ENCODE results near the gene PDE4B.

Gene PDE4B

GRCh38 chr1:66182551-66183178 is 390.0 kb downstream of the PDE4B start:
- DNase-seq (ENCODE audit: low read depth): peak; percentile 5

- DNase-seq (ENCODE audit: low read depth): no peak
These were observed 390.7 kb downstream of the PDE4B start for GRCh38 chr1:66183400-66183799.

GRCh38 chr1:66197120-66197519 is 404.4 kb downstream of the PDE4B start:
- no peak for DNase-seq (ENCODE audit: low read depth)

GRCh38 chr1:66197785-66198184 is 405.1 kb downstream of the PDE4B start:
- no peak for DNase-seq (ENCODE audit: low read depth)

GRCh38 chr1:66206563-66207144 is 414.0 kb downstream of the PDE4B start:
- DNase-seq (ENCODE audit: low read depth): no peak

- no peak for DNase-seq (ENCODE audit: low read depth)
These were observed 414.8 kb downstream of the PDE4B start for GRCh38 chr1:66207484-66207883.

- DNase-seq (ENCODE audit: low read depth): no peak
These were observed 415.9 kb downstream of the PDE4B start for GRCh38 chr1:66208632-66209031.

GRCh38 chr1:66210635-66211244 is 418.0 kb downstream of the PDE4B start:
- DNase-seq (ENCODE audit: low read depth): no peak

GRCh38 chr1:66211521-66211920 is 418.8 kb downstream of the PDE4B start:
- no peak for DNase-seq (ENCODE audit: low read depth)

- no peak for DNase-seq (ENCODE audit: low read depth)
These were observed 420.8 kb downstream of the PDE4B start for GRCh38 chr1:66213491-66213890.

- DNase-seq (ENCODE audit: low read depth): no peak
These were observed 422.2 kb downstream of the PDE4B start for GRCh38 chr1:66214901-66215300.

- DNase-seq (ENCODE audit: low read depth): no peak
These were observed 424.3 kb downstream of the PDE4B start for GRCh38 chr1:66217021-66217420.

GRCh38 chr1:66217561-66217960 is 424.9 kb downstream of the PDE4B start:
- no peak for DNase-seq (ENCODE audit: low read depth)

GRCh38 chr1:66220477-66220876 is 427.8 kb downstream of the PDE4B start:
- DNase-seq (ENCODE audit: low read depth): no peak

GRCh38 chr1:66223681-66224080 is 431.0 kb downstream of the PDE4B start:
- DNase-seq (ENCODE audit: low read depth): no peak

- DNase-seq (ENCODE audit: low read depth): no peak
These were observed 434.3 kb downstream of the PDE4B start for GRCh38 chr1:66226985-66227384.

GRCh38 chr1:66227966-66228365 is 435.3 kb downstream of the PDE4B start:
- DNase-seq (ENCODE audit: low read depth): no peak

GRCh38 chr1:66231217-66231616 is 438.5 kb downstream of the PDE4B start:
- no peak for DNase-seq (ENCODE audit: low read depth)

GRCh38 chr1:66231681-66232463 is 439.2 kb downstream of the PDE4B start:
- no peak for DNase-seq (ENCODE audit: low read depth)

GRCh38 chr1:66237042-66237441 is 444.3 kb downstream of the PDE4B start:
- no peak for DNase-seq (ENCODE audit: low read depth)

GRCh38 chr1:66237722-66238479 is 445.2 kb downstream of the PDE4B start:
- DNase-seq (ENCODE audit: low read depth): no peak

- no peak for DNase-seq (ENCODE audit: low read depth)
These were observed 447.1 kb downstream of the PDE4B start for GRCh38 chr1:66239834-66240233.

All from stimulated activated CD4-positive, alpha-beta T cell treated with anti-CD3 and anti-CD28 coated beads, Interleukin-2, amount 100 ng/mL, for 4 hours (primary cell).